ENCODE measurements around the gene SYCE3.
"Not testable (repeated sequence)": the region's sequence is repeated elsewhere in the genome, so short reads cannot be mapped to it uniquely, and the experiment has no call there.

SYCE3 gene, protein sequence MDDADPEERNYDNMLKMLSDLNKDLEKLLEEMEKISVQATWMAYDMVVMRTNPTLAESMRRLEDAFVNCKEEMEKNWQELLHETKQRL

DNA sequence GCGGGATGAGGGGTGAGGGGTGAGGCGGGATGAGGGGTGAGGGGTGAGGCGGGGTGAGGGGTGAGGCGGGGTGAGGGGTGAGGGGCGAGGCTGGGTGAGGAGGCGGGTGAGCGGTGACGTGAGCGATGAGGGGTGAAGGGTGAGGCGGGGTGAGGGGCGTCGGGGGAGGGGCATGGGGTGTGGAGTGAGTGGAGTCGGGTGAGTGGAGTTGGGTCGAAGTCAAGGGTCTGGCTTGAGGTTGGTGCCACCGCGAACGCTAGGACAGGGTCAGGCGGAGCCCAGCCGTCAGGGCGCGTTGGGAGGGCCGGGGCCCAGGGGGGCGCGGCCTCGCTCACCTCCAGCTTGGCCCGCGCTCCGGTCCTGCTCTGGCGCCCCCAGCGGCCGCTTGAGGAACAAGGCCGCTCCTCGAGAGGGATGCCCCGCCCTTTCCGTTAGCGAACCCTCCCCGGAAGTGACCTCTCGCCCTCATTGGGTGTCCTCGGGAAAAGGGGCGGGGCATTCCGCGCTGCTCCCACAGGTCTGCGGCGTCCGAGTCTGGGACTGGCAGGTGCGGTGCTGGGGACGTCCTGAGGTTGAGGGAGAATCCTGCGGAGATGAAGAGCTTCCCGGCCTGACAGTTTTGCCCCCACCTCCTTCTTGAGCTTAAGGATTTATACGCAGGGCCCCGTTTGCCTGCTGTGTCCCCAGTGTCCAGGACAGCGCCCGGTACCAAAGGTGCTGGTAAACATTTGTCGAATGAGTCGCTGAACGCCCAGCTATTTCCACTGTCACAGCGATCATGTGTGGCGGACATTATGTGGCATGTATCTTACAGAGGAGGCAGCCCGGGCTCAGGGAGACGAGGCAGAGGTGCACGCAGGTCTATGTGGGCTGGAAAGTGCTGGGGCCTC, at the start of gene SYCE3:
Gene SYCE3, minus strand, starts transcription at position 397 of the 890 bp plus-strand sequence. CDS start 6,514 bp downstream, outside the sequence.
- peak; percentile 99 for DNase-seq

DNA sequence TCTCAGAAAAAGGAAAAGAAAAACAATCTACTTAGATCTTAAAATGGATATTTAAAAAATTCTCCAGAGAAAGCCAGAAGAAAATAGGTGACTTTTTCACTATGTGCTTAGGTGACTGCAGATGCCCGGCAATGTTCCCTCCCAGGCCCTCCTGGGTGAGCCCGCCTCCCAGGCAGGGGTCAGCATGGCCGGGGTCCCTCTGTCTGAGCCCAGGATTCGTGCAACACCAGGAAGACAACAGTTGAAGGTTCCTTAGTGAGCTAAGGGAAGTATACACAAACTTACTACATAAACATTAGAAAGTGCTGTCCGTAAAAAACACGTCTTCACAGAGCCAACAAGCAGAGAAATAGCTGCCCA, 49.4 kb upstream of the SYCE3 start:
- DNase-seq: no peak

DNA sequence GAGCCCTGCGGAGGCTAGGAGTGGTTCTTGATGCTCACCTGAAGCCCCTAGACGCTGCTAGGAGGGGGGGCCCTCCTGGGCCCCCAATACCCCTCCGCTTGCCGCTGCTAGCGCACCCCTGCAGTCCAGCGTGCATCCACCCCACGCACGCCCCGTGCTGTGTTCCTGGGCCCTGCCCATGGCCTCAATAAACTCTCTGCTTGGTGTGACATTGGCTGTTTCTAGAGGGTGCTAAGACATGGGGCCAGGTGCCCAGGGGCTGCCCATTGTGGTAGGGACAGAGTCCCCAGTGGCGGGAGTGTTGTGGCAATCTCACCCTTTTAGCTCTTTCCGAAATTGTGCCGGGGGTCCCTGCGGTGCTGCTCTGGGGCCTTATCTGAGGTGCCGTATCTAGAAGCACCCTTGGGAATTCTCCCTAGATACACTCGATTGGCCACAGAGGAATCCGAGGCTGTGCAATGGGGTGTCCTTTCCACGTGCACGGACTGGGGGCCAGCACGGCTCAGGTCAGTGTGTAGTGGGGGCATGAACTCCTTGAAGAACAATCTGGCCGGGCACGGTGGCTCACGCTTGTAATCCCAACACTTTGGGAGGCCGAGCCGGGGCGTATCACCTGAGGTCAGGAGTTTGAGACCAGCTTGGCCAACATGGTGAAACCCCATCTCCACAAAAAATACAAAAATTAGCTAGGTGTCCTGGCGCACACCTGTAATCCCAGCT, 48.8 kb upstream of the SYCE3 start:
- DNase-seq: no peak

DNA sequence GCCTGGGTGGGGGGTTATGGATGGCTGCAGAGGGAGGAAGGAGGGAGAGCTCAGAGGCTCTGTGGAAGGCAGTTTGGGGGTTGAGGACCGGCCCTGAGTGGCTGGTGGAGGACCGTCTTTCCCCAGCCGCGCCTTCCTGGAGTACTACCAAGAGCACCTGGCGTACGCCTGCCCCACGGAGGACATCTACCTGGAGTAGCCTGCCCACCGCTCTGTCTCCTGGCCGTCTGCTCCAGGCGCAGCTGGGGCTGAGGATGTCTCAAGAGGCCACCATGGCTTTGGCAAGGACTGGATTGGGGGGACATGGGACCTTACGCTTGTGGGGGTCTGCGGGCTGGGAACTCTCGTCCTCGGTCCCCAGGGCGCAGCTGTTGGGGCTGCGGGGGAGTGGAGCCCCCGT, 47.9 kb upstream of the SYCE3 start:
- DNase-seq: no peak

DNA sequence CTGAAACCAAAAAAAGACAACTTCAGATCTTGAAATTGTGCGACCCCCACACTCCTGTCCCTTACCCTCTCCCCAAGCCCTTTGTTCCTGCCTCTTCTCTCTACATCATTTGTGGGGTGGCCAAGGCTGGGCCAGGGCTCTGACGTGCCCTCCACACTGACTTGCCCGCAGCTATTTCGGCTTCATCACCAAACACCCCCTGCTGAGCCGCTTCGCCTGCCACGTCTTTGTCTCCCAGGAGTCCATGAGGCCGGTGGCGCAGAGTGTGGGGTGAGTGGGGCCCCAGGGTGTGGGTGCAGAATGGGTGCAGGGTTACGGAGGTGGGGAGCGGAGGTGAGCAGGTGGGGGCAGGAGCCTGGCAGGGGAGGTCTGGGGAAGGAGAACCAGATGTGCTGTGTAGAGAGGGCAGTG, 47.3 kb upstream of the SYCE3 start:
- DNase-seq: no peak

DNA sequence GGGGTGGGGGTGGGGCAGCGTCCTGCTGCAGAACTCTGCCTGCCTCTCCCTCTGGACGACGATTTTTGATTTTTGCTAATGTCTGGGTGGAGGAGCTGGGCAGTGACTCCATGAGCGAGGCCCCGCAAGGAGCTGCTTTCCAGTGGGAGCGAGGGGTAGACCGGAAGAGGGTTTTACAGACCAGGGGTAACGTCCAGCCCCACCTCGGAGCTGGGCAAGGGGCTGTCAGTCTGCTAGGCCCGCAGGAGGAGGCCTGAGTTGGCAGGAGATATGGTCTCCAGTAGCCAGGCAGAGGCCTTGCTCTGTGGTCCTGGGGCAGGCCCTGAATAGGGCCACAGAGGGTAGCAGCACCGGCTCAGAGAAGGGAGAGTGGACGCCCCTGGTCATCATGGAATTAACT, 46.9 kb upstream of the SYCE3 start:
- no peak for DNase-seq

DNA sequence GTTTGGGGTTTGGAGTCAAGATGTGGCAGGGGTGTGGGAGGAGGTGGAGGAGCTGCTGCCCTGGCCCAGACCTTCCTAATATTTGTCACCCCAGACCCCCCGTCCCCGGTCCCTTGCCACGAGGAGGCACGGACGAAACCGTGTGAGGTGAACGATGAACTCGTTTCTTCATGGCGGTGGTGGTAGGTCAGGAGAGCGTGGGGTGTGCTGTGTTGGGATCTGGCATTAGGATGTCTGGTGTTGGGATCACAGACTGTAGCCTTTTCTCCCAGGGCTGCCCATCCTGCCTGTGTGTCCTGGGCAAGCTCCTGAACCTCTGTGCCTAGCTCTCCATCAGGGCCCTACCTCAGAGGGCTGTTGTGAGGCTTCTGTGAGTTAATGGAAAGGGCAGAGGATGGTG, 46.3 kb upstream of the SYCE3 start:
- DNase-seq: no peak

DNA sequence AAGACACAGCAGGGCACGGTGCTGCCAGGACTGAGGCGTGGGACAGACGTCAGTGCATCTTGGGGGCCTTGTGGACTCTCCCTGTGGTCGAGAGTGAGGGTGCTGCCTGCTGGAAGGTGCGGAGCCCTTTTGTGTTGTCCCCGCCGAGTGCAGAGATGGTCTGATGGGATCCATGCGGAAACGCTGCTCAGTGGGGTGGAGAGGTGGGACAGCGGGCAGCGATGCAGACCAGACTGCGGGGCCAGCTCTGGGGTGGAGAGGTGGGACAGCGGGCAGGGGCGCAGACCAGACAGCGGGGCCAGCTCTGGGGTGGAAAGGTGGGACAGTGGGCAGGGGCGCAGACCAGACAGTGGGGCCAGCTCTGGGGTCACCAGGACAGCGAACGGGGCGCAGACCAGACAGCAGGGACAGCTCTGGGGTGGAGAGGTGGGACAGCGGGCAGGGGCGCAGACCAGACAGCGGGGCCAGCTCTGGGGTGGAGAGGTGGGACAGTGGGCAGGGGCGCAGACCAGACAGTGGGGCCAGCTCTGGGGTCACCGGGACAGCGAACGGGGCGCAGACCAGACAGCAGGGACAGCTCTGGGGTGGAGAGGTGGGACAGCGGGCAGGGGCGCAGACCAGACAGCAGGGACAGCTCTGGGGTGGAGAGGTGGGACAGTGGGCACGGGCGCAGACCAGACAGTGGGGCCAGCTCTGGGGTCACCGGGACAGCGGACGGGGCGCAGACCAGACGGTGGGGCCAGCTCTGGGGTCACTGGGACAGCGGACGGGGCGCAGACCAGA, 45.5 kb upstream of the SYCE3 start:
- DNase-seq: not testable (repeated sequence)

DNA sequence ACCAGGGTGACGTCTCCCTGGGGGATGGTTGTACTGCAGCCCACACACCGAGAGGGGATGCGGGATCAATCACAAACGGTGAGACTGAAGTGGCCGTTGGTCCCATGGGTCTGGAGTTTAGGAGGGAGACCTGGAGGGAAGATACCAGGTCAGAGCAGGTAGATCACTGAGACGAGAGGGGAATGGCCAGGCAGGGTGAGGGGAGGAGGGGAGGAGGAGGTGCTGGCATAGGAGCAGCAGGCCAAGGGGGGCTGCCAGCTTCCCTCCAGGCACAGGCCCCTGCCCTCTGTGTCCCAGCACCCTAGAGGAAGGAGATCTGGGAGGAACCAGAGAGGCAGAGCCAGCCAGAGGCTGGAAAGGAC, 44.9 kb upstream of the SYCE3 start:
- no peak for DNase-seq

DNA sequence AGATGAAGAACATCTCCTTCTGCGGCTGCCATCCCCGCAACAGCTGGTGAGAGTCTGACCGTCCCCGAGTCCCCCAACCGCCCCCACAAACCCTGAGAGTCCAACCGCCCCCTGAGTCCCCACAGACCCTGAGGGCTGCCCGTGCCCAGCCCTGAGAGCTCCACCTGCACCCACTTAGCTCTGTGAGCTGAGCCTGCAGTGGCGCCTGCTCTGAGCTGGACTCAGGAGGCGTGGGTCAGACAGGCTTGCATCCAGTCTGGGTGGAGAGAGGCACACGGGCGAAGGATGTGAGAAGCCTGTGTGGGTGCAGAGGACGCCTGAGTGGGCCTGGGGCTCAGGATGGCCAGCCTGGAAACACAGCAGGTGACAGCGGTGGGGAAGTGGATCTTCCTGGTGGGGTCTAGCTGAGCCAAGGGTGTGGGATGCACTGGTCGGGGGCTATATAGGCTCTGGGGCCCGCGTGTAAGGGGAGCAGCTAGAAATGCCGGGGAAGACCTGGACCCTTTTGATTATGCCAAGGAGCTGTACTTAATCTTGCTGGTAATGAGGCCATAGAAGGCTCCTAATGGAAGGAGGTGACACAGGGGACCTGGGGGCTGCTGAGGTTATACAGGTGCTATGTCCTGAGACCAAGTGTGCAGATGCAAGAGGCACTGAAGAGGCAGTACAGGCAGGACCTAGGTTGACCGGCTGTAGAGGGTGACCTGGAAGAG, 44.4 kb upstream of the SYCE3 start:
- no peak for DNase-seq

DNA sequence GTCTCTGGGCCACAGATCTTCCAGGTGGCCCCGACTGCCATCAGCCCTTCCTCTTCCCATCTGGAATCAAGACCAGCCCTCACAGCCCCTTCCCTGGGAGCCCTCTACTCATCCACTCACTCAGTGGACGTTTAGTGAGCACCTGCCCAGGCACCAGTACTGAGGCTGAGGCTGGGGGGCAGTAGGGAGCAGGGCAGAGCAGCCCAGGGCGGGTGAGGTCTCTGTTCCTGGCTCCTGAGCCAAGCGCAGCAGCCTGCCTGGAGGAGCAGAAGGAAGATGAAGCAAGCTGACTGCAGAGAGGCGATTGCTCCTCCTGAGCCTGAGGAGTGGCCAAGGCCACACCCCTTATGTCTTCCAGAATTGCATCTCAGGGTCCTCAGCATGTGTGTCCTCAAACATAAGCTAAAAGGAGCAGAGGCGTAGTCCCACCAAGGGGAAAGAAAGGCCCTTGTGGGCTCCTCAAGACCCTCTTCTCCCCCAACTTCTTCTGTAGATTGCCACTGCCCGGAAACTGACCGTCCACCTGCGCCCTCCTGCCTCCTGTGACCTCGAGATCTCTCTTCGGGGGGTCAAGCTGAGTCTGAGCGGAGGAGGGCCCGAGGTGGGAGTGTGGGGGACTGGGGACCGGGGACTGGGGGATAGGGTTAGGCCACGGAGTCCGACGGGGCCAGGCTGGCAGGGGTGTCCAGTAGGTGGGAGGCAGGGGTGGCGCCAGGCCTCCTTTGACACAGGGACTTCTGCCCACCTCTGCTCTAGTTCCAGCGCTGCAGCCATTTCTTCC, 43.6 kb upstream of the SYCE3 start:
- DNase-seq: peak; percentile 42

DNA sequence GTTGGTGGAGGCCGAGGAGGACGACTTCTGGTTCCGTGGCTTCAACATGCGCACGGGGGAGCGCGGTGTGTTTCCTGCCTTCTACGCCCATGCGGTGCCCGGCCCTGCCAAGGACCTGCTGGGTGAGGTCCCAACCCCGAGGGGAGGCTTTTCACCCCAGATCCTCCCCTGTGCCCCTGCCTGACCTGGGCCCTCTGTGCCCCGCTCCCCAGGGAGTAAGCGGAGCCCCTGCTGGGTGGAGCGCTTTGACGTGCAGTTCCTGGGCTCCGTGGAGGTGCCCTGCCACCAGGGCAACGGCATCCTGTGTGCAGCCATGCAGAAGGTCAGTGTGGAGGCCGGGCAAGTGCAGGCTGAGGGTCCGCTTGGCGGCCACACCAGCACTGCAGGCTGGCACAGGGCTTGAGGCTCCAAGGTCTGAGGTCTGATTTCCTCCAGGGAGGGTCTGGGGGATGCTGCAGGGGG, 42.9 kb upstream of the SYCE3 start:
- DNase-seq: no peak

DNA sequence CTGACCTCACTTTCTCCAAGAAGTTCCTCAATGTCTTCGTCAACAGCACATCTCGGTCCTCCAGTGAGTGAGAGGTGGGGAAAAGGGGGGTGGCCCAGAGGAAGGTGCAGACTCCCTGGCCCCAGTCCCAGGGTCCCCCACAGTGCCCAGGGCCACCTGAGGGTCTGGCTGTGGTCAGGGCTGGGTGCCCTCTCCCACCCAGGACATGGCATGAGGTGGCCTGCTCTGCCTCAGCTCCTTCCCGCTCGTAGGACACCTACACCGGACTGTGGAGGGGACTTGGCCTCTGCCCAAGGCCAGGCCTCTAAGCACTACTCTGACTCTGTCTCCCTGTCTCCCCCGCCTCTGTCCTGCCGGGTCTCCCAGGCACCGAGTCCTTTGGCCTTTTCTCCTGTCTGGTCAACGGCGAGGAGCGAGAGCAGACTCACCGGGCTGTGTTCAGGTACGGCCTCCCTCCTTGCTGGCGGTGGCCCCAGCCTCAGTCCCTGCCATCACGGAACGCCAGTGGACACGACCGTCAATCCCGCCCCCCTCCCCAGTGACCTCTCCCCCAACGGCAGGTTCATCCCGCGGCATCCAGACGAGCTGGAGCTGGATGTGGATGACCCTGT, 42.4 kb upstream of the SYCE3 start:
- DNase-seq: no peak

DNA sequence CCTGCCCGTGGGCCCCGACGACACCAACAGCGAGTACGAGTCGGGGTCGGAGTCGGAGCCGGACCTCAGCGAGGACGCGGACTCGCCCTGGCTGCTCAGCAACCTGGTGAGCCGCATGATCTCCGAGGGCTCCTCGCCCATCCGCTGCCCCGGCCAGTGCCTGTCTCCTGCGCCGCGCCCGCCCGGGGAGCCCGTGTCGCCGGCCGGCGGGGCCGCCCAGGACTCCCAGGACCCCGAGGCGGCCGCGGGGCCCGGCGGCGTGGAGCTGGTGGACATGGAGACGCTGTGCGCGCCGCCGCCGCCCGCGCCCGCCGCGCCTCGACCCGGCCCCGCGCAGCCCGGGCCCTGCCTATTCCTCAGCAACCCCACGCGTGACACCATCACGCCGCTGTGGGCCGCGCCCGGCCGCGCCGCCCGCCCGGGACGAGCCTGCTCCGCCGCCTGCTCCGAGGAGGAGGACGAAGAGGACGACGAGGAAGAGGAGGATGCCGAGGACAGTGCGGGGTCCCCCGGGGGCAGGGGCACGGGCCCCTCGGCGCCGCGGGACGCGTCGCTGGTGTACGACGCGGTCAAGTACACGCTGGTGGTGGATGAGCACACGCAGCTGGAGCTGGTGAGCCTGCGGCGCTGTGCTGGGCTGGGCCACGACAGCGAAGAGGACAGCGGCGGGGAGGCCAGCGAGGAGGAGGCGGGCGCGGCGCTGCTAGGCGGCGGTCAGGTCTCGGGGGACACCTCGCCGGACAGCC, 41.7 kb upstream of the SYCE3 start:
- no peak for DNase-seq

DNA sequence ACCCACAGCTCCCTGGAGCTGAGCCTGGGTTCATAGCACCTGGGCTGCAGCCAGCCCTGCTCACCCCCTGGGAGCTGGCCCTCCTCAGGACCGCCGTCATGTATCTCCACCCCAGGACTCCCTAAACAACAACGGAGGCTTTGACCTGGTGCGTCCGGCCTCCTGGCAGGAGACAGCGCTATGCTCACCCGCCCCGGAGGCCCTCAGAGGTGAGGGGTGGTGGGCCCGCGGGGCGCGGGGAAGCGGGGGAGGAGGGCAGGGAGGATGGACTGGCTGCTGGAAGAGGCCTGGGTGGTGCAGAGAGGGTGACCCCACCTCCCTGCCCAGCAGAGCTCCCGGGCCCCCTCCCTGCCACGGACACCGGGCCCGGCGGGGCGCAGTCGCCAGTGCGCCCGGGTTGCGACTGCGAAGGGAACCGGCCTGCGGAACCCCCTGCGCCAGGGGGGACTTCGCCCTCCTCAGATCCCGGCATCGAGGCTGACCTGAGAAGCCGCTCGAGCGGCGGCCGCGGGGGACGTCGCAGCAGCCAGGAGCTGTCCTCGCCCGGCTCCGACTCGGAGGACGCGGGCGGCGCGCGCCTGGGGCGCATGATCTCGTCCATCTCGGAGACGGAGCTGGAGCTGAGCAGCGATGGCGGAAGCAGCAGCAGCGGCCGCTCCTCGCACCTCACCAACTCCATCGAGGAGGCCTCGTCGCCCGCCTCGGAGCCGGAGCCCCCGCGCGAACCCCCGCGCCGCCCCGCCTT, 41.0 kb upstream of the SYCE3 start:
- no peak for DNase-seq

DNA sequence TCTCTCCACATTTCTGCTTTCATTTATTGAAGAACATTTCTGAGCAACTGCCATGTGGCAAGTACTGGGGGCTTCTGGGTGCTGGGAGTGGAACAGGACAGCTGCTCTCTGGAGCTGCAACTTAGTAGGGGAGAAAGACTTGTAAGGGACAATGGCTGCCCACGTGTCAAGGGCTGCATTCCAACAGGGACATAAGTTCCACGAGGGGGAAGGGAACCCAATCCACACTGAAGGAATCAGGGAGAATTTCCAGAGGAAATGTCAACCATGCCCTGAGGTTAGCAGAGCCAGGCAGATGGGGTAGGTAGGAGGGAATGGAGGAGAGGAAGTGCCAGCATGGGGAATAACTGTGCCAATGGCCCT, 39.6 kb upstream of the SYCE3 start:
- no peak for DNase-seq

DNA sequence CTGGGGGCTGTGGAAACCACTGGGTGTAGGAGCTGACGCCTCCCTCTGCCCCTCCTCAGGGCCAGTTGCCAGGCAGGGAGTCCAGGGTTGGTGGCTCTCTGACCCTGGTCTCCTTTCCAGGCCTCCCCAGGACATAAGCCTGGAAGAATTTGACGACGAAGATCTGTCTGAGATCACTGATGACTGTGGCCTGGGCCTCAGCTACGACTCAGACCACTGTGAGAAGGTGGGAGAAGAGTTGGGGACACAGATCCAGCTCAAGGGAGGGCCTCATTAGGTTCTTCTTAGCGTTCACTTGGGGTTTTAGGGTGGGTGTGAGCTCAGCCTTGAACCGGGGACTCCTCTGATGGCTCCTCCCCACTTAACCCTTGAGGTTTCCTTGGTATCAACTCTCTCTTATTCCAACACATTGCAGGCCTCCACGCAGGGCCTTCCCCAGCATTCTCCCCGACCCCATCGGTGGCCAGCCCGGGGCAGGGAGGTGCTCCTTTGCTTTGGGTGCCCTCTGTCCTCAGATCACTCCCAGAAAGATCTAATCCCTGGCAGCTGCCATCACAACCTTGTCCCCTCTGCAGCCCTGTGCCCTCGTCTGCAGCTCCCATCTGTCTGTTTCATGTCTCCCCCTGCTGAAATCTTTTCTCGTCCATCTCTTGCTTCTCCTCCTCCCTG, 39.1 kb upstream of the SYCE3 start:
- no peak for DNase-seq

DNA sequence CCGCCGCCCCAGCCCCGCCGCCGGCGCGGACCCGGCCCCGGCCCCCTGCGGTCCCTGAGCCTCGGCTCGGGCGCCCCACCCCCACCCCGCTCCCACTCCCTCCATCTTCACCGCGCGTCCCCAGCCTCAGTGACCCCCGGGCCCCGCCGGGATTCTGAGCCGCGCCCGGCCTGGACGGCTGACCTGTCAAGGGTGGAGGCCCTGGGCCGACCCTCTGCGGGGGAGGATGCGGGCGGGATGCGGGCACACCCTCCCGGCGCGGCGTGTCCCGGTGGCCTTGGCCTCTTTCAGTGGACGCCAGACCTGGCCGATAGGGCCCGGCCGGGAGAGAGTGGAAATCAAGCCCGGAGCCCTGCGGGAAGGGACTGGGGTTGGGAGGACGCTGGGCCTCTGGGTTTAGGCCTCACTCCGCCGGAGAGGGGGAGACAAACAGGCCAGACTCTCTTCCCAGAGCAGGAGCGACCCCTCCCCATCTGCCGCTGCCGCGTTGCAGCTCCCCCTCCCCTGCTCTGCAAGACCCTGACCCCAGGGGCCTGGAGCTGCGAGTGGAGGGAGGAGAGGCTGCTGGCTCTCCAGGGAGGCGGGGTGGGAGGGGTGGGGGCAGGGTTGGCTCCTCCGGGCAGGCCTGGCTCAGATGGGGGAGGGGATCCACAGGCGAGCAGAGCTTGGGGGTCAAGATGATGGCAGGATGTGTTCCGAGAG, 38.4 kb upstream of the SYCE3 start:
- no peak for DNase-seq

DNA sequence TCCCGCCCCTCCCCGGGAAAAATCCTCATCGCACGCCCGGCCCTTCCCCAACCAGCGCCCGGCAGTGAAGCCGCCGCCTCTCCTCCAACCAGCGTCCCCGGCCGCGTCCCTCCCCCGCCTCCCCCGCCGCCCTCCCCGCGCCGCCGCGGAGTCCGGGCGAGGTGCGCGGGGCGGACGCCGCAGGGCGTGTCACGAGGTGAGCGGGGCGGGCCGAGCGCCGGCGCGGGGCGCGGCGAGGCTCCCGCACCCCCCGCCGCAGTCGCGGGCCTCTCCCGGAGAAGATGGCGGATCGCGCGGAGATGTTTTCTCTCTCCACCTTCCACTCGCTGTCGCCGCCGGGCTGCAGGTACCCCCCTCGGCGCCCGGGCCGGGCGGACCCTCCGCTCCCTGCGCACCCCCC, 37.8 kb upstream of the SYCE3 start, which contains the start of gene MAPK8IP2:
Gene MAPK8IP2, plus strand, starts transcription at position 256 of the 400 bp plus-strand sequence. Its CDS starts 26 bp downstream, at position 282.
- DNase-seq: no peak

Measured in RPMI8226 (cell line).